Measurements from ENCODE around the gene AMOTL2. TPM values are rescaled to one million over a fixed set of nuclear protein-coding genes. Genes with fewer than 3 reads are reported as not detected.

The AMOTL2 gene
- total RNA-seq, 4 donors from 2014 or later, result 17.9 to 29.9 (median 20.6) TPM

DNA sequence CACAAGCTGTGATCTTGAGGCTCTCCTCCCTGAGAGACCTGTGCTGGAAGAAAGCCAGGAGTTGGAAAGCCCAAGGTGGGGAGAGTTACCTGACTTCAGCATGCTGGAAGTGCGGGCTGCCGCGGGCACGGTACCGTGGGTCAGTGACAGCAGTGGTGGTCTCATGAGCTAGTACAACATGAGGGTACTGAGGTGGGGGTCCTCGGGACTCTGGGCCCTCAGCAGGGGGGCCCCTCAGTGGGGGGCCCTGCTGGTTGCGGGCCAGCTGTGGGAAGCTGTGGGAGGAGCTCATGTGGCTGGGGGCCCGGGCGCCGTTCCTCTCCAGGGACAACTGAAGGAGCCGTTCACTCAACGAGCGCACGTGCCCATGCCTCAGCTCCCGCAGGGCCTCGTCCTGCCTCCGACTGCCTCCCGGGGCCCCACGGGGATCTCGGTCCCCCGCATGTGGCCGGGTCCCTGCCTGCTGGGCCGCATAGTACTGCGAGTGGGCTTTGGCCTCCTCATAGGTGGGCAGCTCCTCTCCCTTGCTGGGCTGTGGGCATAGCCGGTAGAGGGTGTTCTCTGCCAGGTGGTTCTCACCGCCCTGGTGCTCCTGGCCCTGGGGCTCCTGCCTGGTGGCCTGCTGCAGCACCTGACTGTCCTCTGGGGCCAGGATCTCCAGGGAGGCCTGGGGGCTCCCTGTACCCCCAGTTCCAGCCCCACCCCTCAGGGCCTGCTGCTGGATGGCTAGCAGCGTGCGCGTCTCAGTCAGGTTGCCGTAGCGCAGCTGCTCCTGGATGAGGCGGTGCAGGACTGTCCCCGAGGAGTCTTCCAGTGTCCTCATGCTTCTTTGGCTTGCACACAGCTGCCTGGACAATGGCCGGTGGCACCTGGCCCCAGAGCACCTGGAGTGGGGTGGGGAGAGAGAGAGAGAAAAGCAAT, 3.4 kb downstream of the AMOTL2 start:
- DNase-seq (peak in 1 of 2 donors; percentile 39), ATAC-seq (no peak)
- peaks cover 0 to 15% of the 10 kb centered on the region in 2 donors for H3K36me3 ChIP-seq
- H3K9me3 ChIP-seq, result no peaks in the 10 kb centered on the region
- peak overlapping the region; percentile 24 to 99 (median 97) for H3K27ac ChIP-seq
- peak overlapping the region in 2 of 4 donors; percentile 77 to 88 for H3K4me3 ChIP-seq
- intact Hi-C loops (cut with DNase I; ENCODE audit: low total_unique reads), result no loop called here
- peaks cover 68 to 85% of the 10 kb centered on the region in 2 donors for H3K4me1 ChIP-seq
- TF ChIP-seq, protein P1, sequence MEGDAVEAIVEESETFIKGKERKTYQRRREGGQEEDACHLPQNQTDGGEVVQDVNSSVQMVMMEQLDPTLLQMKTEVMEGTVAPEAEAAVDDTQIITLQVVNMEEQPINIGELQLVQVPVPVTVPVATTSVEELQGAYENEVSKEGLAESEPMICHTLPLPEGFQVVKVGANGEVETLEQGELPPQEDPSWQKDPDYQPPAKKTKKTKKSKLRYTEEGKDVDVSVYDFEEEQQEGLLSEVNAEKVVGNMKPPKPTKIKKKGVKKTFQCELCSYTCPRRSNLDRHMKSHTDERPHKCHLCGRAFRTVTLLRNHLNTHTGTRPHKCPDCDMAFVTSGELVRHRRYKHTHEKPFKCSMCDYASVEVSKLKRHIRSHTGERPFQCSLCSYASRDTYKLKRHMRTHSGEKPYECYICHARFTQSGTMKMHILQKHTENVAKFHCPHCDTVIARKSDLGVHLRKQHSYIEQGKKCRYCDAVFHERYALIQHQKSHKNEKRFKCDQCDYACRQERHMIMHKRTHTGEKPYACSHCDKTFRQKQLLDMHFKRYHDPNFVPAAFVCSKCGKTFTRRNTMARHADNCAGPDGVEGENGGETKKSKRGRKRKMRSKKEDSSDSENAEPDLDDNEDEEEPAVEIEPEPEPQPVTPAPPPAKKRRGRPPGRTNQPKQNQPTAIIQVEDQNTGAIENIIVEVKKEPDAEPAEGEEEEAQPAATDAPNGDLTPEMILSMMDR (IDR thresholded peaks at IDR 0.05 in 4 of 5, conservative IDR thresholded peaks at IDR 0.05 in 1 of 5), result no peak
- TF ChIP-seq POLR2A (IDR thresholded peaks at IDR 0.05), result no peak
- no peaks in the 10 kb centered on the region for H3K27me3 ChIP-seq
- in situ Hi-C loops (cut with MboI; ENCODE audit: low sequenced_read_pairs in 4 of 4), result loop anchor here in 1 of 4 donors (10.0 kb wide), 1 partner anchor 104 kb away; no protein-coding TSS in a partner anchor

- in situ Hi-C loops (cut with MboI; ENCODE audit: low sequenced_read_pairs in 4 of 4) (loop anchor here in 1 of 4 donors (10.0 kb wide), 1 partner anchor 105 kb away; no protein-coding TSS in a partner anchor), intact Hi-C loops (cut with DNase I; ENCODE audit: low total_unique reads) (loop anchor here (10.0 kb wide), 2 partner anchors 795 to 1645 kb away; partner anchors contain the start of genes CDV3 and NPHP3)
- ATAC-seq (no peak), DNase-seq (no peak)
- Histone ChIP-seq H3K36me3 (peaks cover 0 to 18% of the 10 kb centered on the region in 2 donors), H3K4me3 (peak overlapping the region in 2 of 4 donors; percentile 2 to 88), H3K4me1 (peaks cover 75 to 88% of the 10 kb centered on the region in 2 donors), H3K27me3 (no peaks in the 10 kb centered on the region), H3K27ac (peak overlapping the region; percentile 24 to 99 (median 97)), H3K9me3 (no peaks in the 10 kb centered on the region)
- TF ChIP-seq POLR2A (IDR thresholded peaks at IDR 0.05), result no peak
- TF ChIP-seq, protein P1 (IDR thresholded peaks at IDR 0.05 in 4 of 5, conservative IDR thresholded peaks at IDR 0.05 in 1 of 5), result no peak
Measured at GRCh38 chr3:134369861-134370596, 4.2 kb downstream of the AMOTL2 start.

- TF ChIP-seq POLR2A (IDR thresholded peaks at IDR 0.05), result no peak
- TF ChIP-seq, protein P1 (IDR thresholded peaks at IDR 0.05 in 4 of 5, conservative IDR thresholded peaks at IDR 0.05 in 1 of 5), result no peak
- Histone ChIP-seq H3K27ac (peak overlapping the region; percentile 21 to 99 (median 97)), H3K4me3 (peak overlapping the region in 1 of 4 donors; percentile 2), H3K36me3 (peaks cover 0 to 18% of the 10 kb centered on the region in 2 donors), H3K27me3 (no peaks in the 10 kb centered on the region), H3K4me1 (peaks cover 81 to 91% of the 10 kb centered on the region in 2 donors), H3K9me3 (no peaks in the 10 kb centered on the region)
- DNase-seq, result peak; percentile 1 to 14
- in situ Hi-C loops (cut with MboI; ENCODE audit: low sequenced_read_pairs in 4 of 4) (no loop called here), intact Hi-C loops (cut with DNase I; ENCODE audit: low total_unique reads) (loop anchor here (10.0 kb wide), 2 partner anchors 794 to 1644 kb away; partner anchors contain the start of genes CDV3 and NPHP3)
- no peak for ATAC-seq
Measured at GRCh38 chr3:134369231-134369741, 5.0 kb downstream of the AMOTL2 start.

DNA sequence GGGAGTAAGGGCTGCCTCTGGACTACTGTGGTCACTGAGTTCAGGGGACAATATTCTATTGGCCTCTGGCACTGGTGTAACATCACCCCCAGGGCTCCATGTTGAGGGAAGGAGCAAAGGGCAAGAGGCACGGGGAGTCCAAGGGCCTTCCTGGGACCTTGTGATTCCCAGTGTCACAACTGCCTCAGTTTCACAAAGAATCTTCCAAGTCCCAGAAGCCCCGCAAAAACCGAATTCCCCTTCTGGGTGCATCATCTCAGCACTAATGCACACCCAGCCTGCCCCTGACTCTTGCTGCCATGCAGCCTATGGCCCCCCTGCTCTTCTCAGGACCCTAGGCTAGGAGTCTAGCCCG, 5.5 kb downstream of the AMOTL2 start:
- Histone ChIP-seq H3K9me3 (no peaks in the 10 kb centered on the region), H3K36me3 (peaks cover 0 to 18% of the 10 kb centered on the region in 2 donors), H3K4me1 (peaks cover 83 to 96% of the 10 kb centered on the region in 2 donors), H3K27me3 (no peaks in the 10 kb centered on the region), H3K4me3 (no peak overlapping the region), H3K27ac (peak overlapping the region; percentile 21 to 99 (median 97))
- TF ChIP-seq, protein P1 (IDR thresholded peaks at IDR 0.05 in 4 of 5, conservative IDR thresholded peaks at IDR 0.05 in 1 of 5), result no peak
- no peak for TF ChIP-seq POLR2A (IDR thresholded peaks at IDR 0.05)
- in situ Hi-C loops (cut with MboI; ENCODE audit: low sequenced_read_pairs in 4 of 4) (no loop called here), intact Hi-C loops (cut with DNase I; ENCODE audit: low total_unique reads) (loop anchor here (10.0 kb wide), 2 partner anchors 794 to 1644 kb away; partner anchors contain the start of genes CDV3 and NPHP3)
- DNase-seq (no peak), ATAC-seq (no peak)
